Adipocyte (in vitro differentiated cells): ENCODE results near the gene DIAPH2.
A peak's percentile ranks its signal among the peaks of the same experiment; 100 is the strongest.

Experiments
- DNase-seq: peaks from one replicate; pipeline ENCODE4 v3.0.0-alpha.2; 2015; ENCODE audit warnings: low read depth
- H3K27me3 ChIP-seq: replicated peaks from 2 replicates; pipeline ENCODE4 v1.7.0; 2013; ENCODE audit warnings: mild to moderate bottlenecking, low read length, moderate library complexity; ENCODE audit not compliant: control insufficient read depth, insufficient read depth
- H3K36me3 ChIP-seq: 2 replicates; pipeline ENCODE4 v1.7.0; 2013; ENCODE audit warnings: low read length, mild to moderate bottlenecking, moderate library complexity; ENCODE audit not compliant: control insufficient read depth, insufficient read depth, severe bottlenecking
- H3K4me1 ChIP-seq: 2 replicates; pipeline ENCODE4 v1.7.0; 2013; ENCODE audit warnings: mild to moderate bottlenecking, low read length, moderate library complexity; ENCODE audit not compliant: control insufficient read depth, insufficient read depth
- H3K4me3 ChIP-seq: 2 replicates; pipeline ENCODE4 v1.7.0; 2013; ENCODE audit warnings: mild to moderate bottlenecking, low read length, moderate library complexity
- H3K9ac ChIP-seq: 2 replicates; pipeline ENCODE4 v1.7.0; 2013; ENCODE audit warnings: mild to moderate bottlenecking, low read length, moderate library complexity
- H3K9me3 ChIP-seq: 2 replicates; pipeline ENCODE4 v1.7.0; 2013; ENCODE audit warnings: mild to moderate bottlenecking, low read length, moderate library complexity; ENCODE audit not compliant: control insufficient read depth

Gene DIAPH2

GRCh38 chrX:97494756-97495372, 810.2 kb downstream of the DIAPH2 start:
- H3K27me3 ChIP-seq = no peaks in the 10 kb centered on the region
- no peaks in the 10 kb centered on the region for H3K4me1 ChIP-seq
- H3K9ac ChIP-seq = no peak overlapping the region
- DNase-seq = no peak
- H3K36me3 ChIP-seq = no peaks in the 10 kb centered on the region
- peaks cover 8% of the 10 kb centered on the region for H3K9me3 ChIP-seq
- H3K4me3 ChIP-seq = no peak overlapping the region

- H3K4me3 ChIP-seq = no peak overlapping the region
- H3K9me3 ChIP-seq = peaks cover 4% of the 10 kb centered on the region
- no peaks in the 10 kb centered on the region for H3K36me3 ChIP-seq
- DNase-seq = no peak
- H3K4me1 ChIP-seq = no peaks in the 10 kb centered on the region
- no peaks in the 10 kb centered on the region for H3K27me3 ChIP-seq
- no peak overlapping the region for H3K9ac ChIP-seq
These were observed 813.5 kb downstream of the DIAPH2 start for GRCh38 chrX:97498093-97498492.

GRCh38 chrX:97504431-97504830, 819.8 kb downstream of the DIAPH2 start:
- no peaks in the 10 kb centered on the region for H3K27me3 ChIP-seq
- H3K9me3 ChIP-seq = peaks cover 6% of the 10 kb centered on the region
- H3K36me3 ChIP-seq = no peaks in the 10 kb centered on the region
- DNase-seq = no peak
- H3K4me1 ChIP-seq = peaks cover 6% of the 10 kb centered on the region
- no peak overlapping the region for H3K4me3 ChIP-seq
- H3K9ac ChIP-seq = no peak overlapping the region

GRCh38 chrX:97517763-97518162, 833.1 kb downstream of the DIAPH2 start:
- no peaks in the 10 kb centered on the region for H3K27me3 ChIP-seq
- no peak overlapping the region for H3K9ac ChIP-seq
- H3K4me1 ChIP-seq = no peaks in the 10 kb centered on the region
- DNase-seq = no peak
- no peaks in the 10 kb centered on the region for H3K9me3 ChIP-seq
- H3K36me3 ChIP-seq = no peaks in the 10 kb centered on the region
- no peak overlapping the region for H3K4me3 ChIP-seq

GRCh38 chrX:97522307-97522706, 837.7 kb downstream of the DIAPH2 start:
- H3K9me3 ChIP-seq = peaks cover 2% of the 10 kb centered on the region

GRCh38 chrX:97524340-97524739, 839.7 kb downstream of the DIAPH2 start:
- Histone ChIP-seq H3K4me3 (no peak overlapping the region), H3K27me3 (no peaks in the 10 kb centered on the region), H3K4me1 (no peaks in the 10 kb centered on the region), H3K9ac (no peak overlapping the region), H3K9me3 (peaks cover 6% of the 10 kb centered on the region), H3K36me3 (no peaks in the 10 kb centered on the region)
- no peak for DNase-seq

More at GRCh38 chrX:97522307-97522706, 837.7 kb downstream of the DIAPH2 start:
- Histone ChIP-seq H3K27me3 (no peaks in the 10 kb centered on the region), H3K4me1 (no peaks in the 10 kb centered on the region), H3K36me3 (no peaks in the 10 kb centered on the region), H3K4me3 (no peak overlapping the region), H3K9ac (no peak overlapping the region)
- DNase-seq = no peak

GRCh38 chrX:97524997-97525396, 840.4 kb downstream of the DIAPH2 start:
- no peak for DNase-seq
- Histone ChIP-seq H3K9ac (no peak overlapping the region), H3K4me3 (no peak overlapping the region), H3K4me1 (no peaks in the 10 kb centered on the region), H3K36me3 (no peaks in the 10 kb centered on the region), H3K9me3 (peaks cover 10% of the 10 kb centered on the region), H3K27me3 (no peaks in the 10 kb centered on the region)

GRCh38 chrX:97525981-97526380, 841.3 kb downstream of the DIAPH2 start:
- H3K9ac ChIP-seq = no peak overlapping the region
- H3K27me3 ChIP-seq = no peaks in the 10 kb centered on the region
- H3K4me3 ChIP-seq = no peak overlapping the region
- H3K9me3 ChIP-seq = peaks cover 20% of the 10 kb centered on the region
- no peak for DNase-seq
- H3K4me1 ChIP-seq = no peaks in the 10 kb centered on the region
- H3K36me3 ChIP-seq = no peaks in the 10 kb centered on the region

GRCh38 chrX:97527725-97528124, 843.1 kb downstream of the DIAPH2 start:
- Histone ChIP-seq H3K27me3 (no peaks in the 10 kb centered on the region), H3K36me3 (no peaks in the 10 kb centered on the region), H3K9ac (no peak overlapping the region), H3K9me3 (peaks cover 20% of the 10 kb centered on the region), H3K4me1 (no peaks in the 10 kb centered on the region), H3K4me3 (no peak overlapping the region)
- DNase-seq = no peak

- peak; percentile 1 for DNase-seq
- no peak overlapping the region for H3K4me3 ChIP-seq
- no peaks in the 10 kb centered on the region for H3K36me3 ChIP-seq
- H3K27me3 ChIP-seq = no peaks in the 10 kb centered on the region
- H3K4me1 ChIP-seq = no peaks in the 10 kb centered on the region
- no peak overlapping the region for H3K9ac ChIP-seq
- peaks cover 20% of the 10 kb centered on the region for H3K9me3 ChIP-seq
These were observed 845.0 kb downstream of the DIAPH2 start for GRCh38 chrX:97529536-97530200.

GRCh38 chrX:97531825-97532224, 847.2 kb downstream of the DIAPH2 start:
- no peaks in the 10 kb centered on the region for H3K27me3 ChIP-seq
- no peaks in the 10 kb centered on the region for H3K4me1 ChIP-seq
- no peak for DNase-seq
- peaks cover 17% of the 10 kb centered on the region for H3K9me3 ChIP-seq
- H3K36me3 ChIP-seq = no peaks in the 10 kb centered on the region
- no peak overlapping the region for H3K4me3 ChIP-seq
- H3K9ac ChIP-seq = no peak overlapping the region

GRCh38 chrX:97538745-97539144, 854.1 kb downstream of the DIAPH2 start:
- DNase-seq = no peak
- H3K4me1 ChIP-seq = no peaks in the 10 kb centered on the region
- no peaks in the 10 kb centered on the region for H3K27me3 ChIP-seq
- H3K9ac ChIP-seq = no peak overlapping the region
- no peak overlapping the region for H3K4me3 ChIP-seq
- no peaks in the 10 kb centered on the region for H3K36me3 ChIP-seq
- H3K9me3 ChIP-seq = no peaks in the 10 kb centered on the region
